Ecto neural progenitor cell (in vitro differentiated cells): ENCODE measurements around the gene SORCS2.

ENCODE experiments used
- DNase-seq: peaks from one replicate; pipeline ENCODE4 v3.0.0-alpha.2; 2018; ENCODE audit warnings: low spot score

SORCS2 gene

DNA sequence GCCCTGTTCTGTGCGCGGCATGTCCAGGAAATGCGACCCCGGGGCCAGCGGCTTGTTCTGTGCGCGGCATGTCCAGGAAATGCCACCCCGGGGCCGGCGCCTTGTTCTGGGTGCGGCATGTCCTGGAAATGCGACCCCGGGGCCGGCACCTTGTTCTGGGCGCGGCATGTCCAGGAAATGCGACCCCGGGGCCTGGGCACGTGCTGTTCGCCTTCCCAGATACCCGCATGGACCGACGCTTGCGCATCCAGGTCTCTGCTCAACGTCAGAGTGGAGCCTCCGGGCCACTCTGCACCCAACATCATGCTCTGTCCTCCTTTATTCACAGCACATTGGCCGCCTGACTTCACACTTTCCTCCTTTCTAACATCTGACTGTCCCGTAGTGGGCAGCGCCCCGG, 318.2 kb downstream of the SORCS2 start:
- no peak for DNase-seq

DNA sequence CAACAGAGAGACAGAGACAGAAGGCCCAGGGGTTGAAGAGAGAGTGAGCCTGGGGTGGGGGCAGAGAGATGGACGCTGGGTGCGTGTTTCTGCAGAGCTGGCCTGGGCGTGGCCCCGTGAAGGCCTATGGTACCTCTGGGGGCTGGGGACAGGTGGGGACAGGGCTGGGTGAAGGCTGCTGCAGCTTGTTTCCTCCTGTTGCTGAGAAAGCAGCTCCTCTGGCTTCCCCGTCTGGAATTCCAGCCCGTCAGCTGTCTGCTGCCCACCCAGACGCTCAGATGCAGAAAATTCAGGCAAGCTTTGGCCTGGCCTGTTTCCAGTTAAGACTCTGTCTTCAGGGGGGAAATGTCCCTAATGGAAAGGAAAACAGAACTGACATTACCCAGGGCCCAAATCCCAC, 319.2 kb downstream of the SORCS2 start:
- no peak for DNase-seq

DNA sequence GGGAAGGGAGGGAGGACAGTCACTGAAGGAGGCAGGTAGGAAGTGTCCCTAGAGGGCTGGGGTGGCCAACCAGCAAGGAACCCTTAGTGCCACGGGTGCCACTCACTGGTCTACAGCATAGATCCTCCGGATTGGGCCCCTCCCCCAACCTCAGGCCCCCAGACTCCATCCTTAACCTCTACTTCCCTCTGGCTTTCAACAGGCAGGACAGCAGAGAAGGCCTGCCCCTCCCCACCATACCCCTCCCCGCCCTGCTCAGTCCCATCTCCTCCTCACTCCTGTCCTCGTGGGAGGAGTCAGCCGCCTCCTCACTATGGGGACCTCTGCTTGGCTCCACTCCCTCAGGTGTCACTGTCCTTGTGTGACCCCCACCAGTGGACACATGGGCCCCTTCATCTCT, 320.1 kb downstream of the SORCS2 start:
- DNase-seq = no peak

DNA sequence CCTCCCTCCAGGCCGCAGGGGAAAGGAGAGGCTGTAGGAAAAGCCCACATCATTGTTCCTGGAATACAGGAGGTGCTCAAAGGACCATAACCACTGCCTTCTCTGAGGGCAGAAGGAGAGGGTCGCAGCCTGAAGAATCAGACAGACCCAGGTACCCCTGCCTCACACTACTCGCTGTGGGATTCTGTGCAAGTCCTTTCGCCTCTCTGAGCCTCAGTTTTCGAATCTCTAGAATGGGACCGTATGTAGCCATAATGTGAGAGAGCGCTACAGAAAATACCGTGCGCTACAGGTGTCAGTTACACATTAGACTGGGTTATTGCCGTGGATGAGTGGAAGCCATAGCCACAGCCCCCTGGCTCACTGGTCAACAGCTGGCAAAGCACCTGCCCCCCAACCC, 320.6 kb downstream of the SORCS2 start:
- DNase-seq = no peak

DNA sequence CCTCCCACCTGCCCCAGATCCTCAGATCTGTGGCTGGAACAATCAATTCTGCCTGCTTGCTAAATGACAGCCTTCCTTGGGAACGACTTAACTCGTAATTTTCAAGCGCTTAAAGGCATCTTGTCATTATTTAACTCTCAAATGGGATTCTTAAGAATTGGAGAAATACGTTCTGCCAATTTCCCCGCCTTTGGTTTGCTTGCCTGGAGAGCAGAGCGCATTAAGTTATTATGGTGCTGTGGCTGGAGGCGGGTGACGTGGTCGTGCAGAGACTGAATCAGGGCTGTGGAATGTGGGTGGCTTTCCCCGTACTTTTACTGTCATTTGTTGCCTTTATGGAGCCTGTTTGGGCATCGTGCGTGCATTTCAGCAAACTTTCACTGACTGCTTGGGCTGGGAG, 321.3 kb downstream of the SORCS2 start:
- no peak for DNase-seq

DNA sequence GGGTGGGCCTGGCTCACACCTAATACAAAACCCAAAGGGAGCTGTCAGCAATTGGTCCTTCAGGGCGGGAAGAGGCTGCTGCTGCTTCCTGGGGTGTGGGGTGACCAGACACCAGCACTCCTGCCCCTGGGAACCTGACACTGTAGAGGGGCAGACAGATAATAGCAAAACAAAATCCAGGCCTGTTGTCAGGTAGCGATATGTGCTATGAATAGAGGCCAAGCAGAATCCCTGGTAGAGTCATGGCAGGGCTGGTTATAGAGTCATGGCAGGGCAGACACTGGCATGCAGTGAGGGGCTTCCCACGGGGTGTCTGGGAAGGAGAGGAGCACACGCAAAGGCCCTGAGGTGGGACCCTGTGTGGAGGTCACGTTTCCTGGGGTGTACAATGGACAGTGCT, 321.9 kb downstream of the SORCS2 start:
- no peak for DNase-seq

DNA sequence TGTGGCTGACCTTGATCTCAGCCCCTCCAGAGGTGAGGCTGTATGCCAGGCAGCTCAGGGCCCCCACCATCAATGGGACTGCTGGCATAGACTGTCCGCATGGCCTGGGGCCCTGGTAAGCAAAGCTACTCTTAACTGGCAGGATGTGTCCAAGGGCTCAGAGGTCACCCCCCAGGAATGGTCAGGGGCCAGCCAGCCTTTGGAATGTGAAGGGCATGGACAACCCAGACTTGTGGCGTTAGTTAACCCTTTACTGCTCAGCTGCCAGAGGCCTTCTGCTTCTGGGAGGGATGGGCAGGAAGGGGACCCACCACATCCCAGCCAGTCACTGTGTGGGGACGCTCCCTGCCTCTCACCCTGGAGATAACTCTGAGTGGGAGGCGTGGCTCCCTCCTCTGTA, 322.5 kb downstream of the SORCS2 start:
- no peak for DNase-seq

DNA sequence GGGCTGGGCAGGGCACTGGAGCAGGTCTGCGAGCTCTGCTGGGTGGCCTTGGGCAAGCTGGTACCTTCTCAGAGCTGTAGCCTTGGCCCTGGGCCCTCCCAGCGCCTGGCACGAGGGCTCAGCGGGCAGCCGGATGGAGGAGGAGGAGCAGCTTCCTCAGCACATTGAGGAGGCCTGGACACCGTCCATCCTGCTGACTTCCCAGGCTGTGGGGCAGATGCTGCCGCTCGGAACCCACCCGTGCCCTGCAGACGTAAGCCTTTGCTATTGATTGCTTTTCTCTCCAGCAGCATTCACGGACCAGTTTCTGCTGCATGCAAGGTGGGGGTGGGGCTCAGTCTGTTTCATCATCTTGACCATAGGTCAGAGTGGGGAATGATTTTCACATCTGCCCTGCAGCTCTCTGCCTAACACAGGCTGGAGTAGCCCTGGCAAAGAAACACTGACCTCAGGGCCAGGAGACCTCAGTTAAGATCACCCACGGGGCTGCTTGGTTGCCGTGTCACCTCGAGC, 323.1 kb downstream of the SORCS2 start:
- DNase-seq = no peak

DNA sequence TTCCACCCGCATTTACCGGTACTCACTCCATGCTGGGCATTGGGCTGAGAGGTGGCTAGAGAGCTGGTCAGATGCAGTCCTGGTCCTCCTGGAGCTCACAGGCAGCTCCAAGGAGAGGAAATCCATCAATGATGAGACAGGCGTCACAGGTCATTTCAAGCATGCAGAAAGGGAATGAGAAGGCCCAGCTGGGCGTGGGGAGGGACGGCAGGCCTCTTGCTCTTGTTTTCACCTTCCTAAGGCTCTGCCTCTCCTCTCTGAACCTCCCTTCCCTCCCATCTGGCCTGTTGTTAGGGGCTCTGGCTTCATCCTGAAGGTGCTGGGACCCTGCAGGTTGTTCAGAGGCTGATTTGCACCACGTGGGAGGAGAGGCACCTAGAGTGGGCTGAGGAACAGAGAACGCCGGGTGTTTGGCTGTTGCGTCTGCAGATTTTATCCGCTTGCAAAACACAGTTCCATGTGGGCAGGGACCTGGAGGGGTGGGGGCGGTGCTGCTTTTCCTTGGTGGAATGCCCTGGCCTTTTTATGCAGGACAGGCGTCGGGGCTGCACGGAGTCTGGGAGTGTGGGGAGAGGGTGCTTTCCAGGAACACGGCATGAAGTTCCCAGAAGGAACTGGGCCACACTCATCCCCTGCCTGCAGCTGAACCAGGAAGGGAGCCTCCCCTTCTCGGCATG, 323.9 kb downstream of the SORCS2 start:
- no peak for DNase-seq

DNA sequence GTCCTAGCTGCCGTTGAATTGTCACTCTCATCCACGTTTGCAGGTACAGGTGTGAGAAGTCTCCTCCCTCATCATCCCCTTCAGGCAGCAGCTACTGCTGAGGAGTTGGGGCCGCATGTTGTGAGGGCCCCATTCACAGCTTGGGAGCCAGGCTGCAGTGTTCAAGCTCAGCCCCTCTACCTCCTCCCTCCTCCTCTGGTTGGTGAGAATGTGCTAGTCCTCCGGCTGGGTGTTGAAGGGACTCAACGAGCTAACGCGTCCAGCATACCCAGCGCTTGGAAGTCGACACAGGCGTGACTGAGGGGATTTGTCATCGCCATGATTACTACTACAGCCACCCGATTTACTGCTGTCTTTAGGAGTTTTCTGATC, 324.4 kb downstream of the SORCS2 start:
- peak; percentile 67 for DNase-seq

DNA sequence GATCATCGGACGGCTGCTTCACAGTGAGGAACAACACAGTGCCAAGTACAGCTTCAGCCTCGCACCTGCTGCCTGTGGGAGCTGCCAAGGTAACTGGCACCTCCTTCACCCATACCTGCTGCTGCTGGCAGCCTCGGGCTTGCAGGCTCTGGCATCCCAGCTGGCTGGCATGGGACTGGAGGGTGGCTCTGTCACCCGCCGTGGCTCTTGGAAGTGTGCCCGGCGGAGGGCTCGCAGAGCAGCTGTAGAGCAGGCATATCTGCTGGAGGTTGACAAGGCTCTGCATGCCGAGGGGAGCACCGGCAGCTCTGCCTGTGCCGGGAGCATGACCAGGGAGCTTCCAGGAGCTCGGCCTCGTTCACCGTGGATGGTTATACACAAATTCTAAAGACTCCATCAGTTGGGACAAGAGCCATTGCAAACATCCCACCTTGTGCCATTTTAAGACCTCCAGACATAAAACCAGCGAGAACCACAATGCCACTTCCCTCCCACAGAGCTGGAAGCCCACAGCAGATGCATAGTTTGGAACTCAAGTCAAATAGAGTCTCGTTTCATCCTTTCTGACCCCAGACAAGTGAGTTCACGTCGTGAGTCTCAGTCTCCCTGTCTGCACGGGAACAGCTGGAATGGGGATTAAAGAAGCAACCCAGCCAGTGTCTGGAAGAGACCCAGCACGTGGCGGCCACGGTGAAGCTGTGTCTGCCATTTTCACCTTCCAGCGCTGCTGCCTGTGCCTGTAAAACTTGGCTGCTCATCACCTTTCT, 326.7 kb downstream of the SORCS2 start:
- no peak for DNase-seq

DNA sequence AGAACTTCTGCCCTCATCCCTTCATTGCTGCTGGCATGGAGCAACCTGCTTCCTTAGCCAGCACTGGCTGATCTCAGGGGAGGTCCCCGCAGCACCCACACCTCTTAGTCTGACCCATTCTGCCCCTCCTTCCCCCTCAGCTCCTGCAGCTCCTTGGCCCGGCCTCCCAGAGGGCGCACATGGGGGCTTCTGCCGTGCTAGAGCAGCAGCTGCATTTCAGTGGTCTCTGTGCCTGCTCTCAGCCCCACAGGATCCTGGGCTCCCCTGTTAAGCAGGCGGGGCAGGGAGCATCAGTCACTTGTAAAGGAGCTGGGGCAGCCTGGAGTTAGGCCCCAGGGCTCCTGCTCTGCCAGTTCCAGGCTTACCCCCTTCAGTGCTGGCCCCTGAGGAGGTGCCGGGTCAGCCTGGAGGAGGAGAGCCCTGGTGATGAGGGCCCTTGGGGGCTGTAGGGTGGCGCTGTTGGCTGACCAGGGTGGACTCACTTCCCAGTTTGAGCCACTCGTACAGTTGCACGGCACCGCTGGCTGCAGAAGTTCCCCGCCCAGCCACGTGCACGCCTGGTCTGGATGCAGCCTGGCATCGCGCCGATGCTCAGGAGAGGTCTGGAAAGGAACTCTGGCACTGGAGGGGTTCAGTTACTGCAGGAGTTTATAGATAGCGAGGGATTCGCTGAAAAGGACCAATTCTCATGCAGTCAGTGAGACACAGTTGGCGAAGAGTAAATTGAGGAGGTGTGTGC, 327.5 kb downstream of the SORCS2 start:
- no peak for DNase-seq

DNA sequence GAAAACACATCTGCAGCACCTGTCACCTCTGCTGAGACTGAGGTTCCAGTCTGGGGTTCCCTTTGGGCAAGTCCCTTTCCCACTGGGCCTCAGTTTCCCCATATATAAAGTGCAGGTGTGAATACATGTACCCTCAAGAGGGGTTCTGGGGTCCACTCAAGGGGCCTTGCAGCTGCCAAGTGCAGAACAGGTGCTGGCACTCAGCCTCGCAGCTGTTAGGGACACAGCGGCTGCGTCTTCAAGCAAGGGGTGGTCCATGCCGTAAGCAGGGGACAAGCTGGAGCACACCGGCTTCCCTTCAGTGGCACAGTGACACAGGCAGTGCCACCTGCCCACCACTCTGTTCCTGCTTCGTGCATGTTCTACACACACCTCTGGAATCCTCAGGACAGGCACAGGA, 329.3 kb downstream of the SORCS2 start:
- no peak for DNase-seq

DNA sequence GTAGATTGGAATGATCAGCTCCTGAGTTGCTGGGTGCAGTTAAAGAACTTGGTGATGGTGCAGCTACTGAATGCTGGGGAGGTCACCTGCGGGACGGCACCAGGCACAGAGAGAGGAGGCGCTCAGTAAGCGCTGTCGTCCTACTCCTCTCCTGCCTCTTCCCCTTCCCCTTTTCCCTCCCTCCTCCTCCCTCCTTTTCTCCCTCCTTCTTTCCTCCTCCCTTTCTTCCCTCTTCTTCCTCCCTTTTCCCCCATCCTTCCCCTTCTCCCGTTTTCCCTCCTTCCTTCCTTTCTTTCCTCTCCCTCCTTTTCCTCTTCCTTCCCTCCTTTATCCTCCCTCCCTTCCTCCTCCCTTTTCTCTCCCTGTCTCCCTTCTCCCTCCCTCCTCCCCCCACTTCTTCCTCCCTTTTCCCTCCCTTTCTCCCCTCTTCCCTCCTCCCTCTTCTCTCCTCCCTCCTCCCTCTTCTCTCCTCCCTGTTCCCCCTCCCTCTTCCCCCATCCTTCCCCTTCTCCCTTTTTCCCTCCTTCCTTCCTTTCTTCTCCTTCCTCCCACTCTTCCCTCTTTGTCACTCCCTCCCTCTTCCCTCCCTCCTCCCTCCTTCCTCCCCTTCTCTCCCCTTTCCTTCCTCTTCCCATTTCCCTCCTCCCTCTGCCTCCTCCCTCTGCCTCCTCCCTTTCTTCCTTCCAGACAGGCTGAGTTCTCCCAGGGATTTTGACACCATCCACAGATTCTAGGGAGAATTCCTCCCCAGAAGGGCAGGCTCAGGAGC, 330.3 kb downstream of the SORCS2 start:
- no peak for DNase-seq

DNA sequence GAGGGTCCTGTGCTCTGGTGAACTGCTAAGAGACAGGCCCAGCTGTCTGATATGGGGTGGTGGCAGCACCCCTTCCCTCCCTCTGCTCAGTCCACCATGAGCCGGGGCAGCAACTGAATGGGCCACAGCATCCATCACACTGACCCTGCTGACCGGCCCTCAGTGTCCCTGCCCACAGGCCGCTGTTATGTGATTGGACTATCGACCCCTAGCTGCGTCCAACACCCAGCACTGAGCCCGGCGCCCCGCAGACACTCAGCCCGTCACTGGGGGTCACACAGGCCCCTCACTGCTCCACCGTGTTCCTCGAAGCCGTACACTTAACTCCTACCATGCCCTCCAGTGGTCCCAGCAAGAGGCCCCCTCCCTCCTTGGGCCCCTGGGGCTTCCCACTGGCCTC, 331.2 kb downstream of the SORCS2 start:
- DNase-seq = no peak

DNA sequence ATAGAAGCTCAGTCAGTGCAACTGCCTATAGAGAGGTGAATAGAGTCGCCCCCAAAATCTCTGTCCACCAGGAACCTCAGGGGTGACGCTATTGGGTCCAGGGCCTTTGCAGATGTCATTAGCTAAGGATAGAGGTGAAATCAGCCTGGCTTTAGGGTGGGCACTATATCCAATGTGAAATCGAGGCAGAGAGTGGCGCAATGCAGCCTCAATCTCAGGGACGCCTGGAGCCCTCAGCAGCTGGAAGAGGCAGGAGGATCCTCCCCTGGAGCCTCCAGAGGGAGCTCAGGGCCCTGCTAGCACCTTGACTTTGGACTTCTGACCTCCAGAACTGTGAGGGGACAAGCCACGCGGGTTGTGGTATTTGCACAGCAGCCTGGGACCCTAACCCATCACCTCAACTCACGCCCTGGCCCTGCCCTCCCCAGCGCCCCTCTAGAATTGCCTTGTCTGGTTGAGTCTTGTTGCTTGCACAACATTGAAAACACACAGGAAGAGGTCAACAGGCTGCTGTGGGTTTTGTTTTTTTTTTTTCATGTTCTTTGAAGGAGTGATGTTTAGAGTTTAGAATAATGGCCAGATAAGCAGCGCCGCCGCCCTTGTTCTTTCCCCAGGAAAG, 331.8 kb downstream of the SORCS2 start:
- no peak for DNase-seq

DNA sequence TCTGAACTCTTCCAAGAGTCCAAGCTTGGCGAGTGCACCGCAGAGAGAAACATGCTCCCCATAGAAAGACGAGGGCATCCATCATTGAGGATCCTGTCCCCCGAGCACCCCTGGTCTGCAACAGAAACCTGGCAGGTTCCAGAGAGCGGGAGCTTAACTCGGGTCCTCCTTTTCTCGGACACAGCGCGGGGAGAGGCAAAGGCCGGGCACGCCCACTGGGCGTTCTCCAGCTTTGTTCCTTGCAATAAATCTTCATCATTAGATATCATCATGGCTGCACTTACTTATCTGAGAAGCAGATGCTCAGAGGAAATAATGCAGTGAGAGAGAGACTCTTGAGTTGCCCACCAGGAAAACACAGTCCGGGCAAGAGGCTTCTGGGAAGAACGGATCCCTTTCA, 332.5 kb downstream of the SORCS2 start:
- no peak for DNase-seq

DNA sequence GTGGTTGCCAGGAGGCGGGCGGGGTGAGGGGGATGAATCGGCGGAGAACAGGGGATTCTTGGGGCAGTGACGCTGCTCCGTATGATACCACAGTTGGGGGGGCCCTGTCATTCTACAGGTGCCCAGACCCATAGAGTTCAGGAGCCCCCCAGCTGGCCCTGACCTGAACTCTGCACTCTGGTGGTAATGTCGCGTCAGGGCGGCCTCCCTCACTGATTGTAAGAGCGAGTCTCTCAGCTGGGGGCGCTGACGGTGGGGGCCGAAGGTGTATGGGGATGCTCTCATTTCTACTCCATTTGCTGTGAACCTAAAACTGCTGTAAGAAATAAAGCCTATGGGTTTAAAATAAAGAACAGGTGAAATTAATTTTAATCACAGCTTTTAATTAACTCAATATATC, 334.2 kb downstream of the SORCS2 start:
- DNase-seq = no peak

DNA sequence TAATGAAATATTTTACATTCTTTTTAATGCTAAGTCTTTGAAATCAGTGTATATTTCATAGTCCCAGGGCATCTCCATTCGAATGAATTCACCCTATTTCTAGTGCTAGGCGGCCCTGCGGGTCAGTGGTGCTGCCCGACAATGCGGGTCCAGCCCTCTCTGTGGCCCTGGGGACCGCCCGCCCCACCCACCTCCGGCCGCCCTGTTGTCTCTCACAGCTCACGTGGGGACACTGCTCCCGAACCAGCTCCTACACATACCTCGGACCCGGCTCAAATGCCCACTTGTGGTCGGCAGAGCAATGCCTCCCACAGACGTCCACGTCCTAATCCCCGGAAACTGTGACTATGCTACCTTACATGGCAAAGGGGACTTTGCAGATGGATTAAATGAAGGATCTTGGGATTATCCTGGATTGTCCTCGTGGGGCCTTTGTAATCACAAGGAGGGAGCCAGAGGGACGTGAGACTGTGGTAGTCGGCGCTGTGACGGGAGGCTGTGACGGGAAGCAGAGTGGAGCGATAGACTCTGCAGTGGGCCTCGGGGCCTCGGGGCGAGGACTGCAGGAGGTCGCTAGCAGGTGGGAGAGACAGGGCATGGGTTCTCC, 334.7 kb downstream of the SORCS2 start:
- DNase-seq = no peak

DNA sequence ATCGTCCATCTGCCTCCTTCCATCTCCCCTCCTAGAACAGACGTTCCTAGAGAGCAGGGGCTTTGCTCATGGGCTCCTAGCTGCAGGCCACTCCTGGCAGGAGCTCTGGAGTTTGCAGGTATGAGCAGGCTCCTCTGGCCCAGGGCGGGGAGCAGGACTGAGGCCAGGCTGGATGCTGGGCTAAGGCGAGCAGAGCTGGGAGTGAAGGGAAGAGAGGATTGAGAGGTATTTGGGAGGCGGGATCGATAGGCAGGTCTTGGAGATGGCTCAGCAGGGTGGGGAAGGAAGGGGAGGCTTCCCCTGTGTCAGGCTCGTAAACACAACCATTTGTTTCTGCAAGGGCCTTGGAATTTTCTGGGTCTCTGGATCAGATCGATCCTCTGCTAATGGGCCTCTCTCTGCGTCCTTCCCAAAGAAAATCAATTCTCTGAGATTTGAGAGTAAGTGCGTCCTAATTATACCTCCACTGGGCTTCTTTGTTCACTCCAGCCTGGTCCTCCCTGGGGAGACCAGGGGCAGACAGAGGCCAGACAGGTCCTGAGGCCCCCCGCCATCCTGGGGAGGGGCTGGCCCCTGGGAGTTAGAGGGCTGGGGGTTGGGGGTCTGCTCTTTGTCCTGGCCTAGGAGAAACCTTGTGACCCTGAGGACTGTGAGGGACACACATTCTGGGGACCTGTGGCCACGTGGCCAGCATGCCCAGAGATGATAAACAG, 337.2 kb downstream of the SORCS2 start:
- no peak for DNase-seq

DNA sequence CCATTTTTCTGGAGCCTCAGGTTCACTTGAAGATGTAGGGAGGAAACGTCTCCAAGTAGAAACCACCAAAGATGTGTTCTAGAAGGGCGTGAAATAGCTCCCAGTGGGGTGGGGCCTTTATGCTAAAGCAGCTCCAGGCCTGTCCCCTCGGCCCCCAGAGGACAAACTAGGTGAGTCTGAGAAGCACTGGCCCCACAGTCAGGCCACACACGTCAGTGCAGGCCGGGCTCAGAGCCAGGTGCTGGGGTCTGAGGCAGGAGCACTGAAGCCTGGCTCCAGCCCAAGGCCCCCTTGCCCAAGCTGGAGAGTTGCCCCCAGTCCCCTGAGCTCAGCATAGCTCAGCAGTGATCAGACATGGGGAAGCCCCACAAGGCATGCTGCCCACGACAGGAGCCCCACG, 337.7 kb downstream of the SORCS2 start:
- no peak for DNase-seq
